ENCODE results near the gene SMG1.
A peak's percentile ranks its signal among the peaks of the same experiment; 100 is the strongest.
"Not testable (repeated sequence)": the region's sequence is repeated elsewhere in the genome, so short reads cannot be mapped to it uniquely, and the experiment has no call there.

The SMG1 gene

GRCh38 chr16:18925986-18926865 lies at the start of gene SMG1:
SMG1 (minus strand) TSS chr16:18926408; CDS start chr16:18926041, 367 bp downstream.
- DNase-seq (ENCODE audit: low read depth, low spot score), result peak; percentile 63

DNA sequence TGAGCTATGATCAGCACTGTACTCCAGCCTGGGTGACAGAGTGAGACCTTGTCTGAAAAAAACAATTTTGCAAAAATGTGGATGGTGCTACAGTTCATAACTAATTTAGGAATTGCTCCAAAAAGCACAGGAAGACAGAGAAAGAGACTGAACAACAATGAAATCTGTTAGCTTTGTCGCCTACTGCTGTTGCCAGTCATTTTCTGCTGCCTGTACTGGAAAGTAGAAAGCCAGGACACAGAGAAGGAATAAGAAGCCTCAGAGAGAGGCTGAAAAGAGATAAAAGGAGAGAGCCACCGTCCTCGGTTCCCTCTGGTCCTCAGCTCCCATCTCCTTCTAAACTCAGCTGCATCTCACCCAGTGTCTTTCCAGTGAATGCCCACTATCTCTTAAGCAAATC lies 48.9 kb upstream of the SMG1 start:
- DNase-seq (ENCODE audit: low read depth, low spot score), result no peak

DNA sequence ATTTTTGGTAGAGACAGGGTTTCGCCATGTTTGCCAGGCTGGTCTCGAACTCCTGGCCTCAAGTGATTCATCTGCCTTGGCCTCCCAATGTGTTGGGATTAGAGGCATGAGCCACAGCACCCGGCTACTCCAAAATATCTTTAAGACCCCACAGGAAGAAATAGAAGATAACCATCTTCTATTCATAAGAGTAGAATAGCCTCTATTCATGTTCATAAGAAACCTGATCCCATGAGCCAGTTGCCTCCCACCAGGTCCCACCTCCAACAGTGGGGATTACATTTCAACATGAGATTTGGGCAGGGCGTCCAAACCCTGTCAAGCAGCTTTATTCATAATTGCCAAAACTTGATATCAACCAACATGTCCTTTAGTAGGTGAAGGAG lies 43.6 kb upstream of the SMG1 start:
- DNase-seq (ENCODE audit: low read depth, low spot score), result no peak

DNA sequence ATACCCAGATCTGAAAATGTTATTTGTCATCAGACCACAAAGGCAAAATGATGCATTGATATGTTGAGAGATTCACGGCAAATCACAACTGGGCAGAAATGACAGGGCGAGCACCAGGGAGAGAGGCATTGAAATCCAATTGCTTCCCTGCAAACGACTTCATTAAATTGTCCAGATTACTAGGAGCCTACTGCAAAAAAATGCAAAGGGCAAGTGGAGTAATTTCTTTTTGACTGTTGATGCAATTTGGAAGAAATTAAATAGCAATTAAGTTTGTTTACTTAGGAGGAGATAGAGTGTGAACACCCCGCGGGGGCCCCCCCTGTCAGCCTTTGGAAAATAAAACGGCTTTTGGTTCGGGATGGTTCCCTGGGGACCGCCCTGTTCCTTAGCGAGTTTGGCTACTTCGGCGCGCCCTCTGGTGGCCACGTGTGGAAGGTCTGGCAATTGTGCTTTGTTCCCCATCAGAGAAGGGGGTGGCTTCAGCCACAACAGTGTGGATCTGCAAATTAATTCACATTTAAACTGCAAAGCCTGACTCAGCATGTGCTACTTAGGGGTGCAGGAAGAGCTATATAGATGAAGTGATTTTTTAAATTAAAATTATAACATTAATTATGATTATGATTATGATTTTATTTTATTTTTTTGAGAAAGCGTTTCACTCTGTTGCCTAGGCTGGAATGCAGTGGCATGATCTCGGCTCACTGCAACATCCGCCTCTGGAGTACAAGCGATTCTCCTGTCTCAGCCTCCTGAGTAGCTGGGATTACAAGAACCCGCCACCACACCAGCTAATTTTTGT lies 43.0 kb upstream of the SMG1 start:
- no peak for DNase-seq (ENCODE audit: low read depth, low spot score)

DNA sequence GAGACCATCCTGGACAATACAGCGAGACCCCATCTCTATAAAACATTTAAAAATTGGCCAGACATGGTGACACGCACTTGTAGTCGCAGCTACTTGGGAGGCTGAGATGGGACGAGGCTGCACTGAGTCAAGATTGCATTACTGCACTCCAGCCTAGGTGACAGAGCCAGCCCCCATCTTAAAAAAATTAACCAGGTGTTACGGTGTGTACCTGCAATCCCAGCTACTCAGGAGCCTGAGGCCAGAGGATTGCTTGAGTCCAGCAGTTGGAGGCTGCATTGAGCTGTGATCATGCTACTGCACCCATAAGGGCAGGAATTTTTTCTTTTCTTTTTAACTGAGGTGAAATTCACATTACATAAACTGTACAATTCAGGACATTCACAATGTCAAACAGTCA lies 40.6 kb upstream of the SMG1 start:
- no peak for DNase-seq (ENCODE audit: low read depth, low spot score)

- DNase-seq (ENCODE audit: low read depth, low spot score), result no peak
Measured at GRCh38 chr16:18965555-18965954, 39.3 kb upstream of the SMG1 start.

GRCh38 chr16:18959031-18959505 lies 32.9 kb upstream of the SMG1 start:
- DNase-seq (ENCODE audit: low read depth, low spot score), result no peak

- DNase-seq (ENCODE audit: low read depth, low spot score), result no peak
Measured at GRCh38 chr16:18958621-18959029, 32.4 kb upstream of the SMG1 start.

- DNase-seq (ENCODE audit: low read depth, low spot score), result not testable (repeated sequence)
Measured at GRCh38 chr16:18956658-18957241, 30.5 kb upstream of the SMG1 start.

GRCh38 chr16:18955874-18956580 lies 29.8 kb upstream of the SMG1 start:
- not testable (repeated sequence) for DNase-seq (ENCODE audit: low read depth, low spot score)

- no peak for DNase-seq (ENCODE audit: low read depth, low spot score)
Measured at GRCh38 chr16:18953547-18953946, 27.3 kb upstream of the SMG1 start.

- DNase-seq (ENCODE audit: low read depth, low spot score), result no peak
Measured at GRCh38 chr16:18950469-18951185, 24.4 kb upstream of the SMG1 start.

DNA sequence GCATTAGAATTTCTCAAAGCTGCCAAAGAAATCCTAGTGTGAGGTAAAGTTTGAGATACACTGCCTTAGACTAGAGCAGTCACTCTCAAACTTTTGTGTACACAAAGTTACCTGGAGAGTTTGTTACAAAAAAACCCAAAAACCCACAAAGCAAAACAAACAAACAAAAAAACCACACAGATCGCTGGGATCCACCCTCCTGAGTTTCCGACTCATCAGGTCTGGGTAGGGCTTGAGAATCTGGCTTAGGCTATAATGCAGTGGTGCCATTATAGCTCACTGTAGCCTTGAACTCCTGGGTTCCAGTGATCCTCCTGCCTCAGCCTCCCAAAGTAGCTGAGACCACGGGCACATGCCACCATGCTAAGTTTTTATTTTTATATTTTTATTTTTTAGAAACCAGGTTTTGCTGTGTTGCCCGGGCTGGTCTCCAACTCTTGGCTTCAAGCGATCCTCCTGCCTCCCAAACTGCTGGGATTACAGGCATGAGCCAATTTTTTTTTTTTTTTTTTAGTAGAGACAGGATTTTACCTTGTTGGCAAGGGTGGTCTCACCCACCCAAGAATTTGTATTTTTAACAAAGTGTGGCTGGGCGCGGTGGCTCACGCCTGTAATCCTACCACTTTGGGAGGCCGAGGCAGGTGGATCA lies 22.3 kb upstream of the SMG1 start:
- no peak for DNase-seq (ENCODE audit: low read depth, low spot score)

- no peak for DNase-seq (ENCODE audit: low read depth, low spot score)
Measured at GRCh38 chr16:18945233-18945632, 19.0 kb upstream of the SMG1 start.

DNA sequence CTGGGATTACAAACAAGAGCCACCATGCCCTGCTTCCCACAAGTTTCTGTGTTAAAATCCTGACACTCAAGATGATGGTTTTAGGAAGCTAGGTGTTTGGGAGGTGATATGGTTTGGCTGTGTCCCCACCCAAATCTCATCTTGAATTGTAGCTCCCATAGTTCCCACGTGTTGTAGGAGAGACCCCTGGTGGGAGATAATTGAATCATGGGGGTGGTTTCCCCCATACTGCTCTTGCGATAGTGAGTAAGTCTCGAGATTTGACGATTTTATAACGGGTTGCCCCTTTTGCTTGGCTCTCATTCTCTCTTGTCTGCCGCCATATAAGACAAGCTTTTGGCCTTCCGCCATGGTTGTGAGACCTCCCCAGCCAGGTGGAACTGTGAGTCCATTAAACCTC lies 17.2 kb upstream of the SMG1 start:
- no peak for DNase-seq (ENCODE audit: low read depth, low spot score)

DNA sequence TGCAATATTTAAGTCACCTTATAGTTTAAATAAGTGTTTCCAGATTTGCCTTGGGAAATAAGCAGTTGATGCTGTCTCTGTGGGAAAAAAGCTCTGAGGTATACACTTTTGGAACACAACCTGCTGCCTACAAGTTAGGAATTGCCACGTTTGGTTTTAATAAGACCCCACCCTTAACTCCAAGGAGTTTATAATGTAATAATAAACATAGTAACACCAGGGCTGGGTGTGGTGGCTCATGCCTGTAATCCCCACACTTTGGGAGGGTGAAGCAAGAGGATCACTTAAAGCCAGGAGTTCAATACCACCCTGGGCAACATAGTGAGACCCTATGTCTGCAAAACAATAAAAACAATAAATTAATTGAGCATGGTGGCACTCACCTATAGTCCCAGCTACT lies 15.9 kb upstream of the SMG1 start:
- no peak for DNase-seq (ENCODE audit: low read depth, low spot score)

DNA sequence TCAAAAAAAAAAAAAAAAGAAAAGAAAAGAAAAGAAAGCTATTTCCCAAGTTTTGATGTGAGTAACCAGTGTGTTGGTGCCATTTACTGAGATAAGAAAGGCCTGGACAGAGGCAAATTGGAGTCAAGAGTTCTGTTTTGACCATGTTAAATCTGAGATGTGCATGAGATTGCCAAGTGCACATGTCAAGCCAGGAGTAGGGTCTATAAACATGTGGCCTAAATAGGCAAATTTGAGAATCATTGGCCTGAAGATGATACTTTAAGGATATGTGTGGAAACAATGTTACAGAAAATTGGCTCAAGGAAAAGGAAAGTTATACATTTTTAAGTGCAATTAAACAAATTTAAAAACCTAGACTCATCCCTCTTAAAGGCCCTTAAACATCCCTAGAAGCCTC lies 15.3 kb upstream of the SMG1 start:
- no peak for DNase-seq (ENCODE audit: low read depth, low spot score)

DNA sequence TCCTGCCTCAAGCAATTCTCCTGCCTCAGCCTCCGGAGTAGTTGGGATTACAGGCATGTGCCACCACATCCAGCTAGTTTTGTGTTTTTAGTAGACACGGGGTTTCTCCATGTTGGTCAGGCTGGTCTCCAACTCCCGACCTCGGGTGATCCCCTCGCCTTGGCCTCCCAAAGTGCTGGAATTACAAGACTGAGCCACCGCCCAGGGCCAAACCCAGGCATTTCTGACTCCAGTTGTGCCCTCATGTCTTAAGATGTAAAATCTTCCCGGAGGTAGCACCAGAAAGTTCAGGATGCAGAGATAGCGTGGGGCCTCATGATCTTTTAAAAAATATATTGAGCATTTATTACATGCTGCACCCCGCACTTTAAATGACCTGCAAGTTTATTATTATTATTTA lies 12.8 kb upstream of the SMG1 start:
- DNase-seq (ENCODE audit: low read depth, low spot score), result no peak

DNA sequence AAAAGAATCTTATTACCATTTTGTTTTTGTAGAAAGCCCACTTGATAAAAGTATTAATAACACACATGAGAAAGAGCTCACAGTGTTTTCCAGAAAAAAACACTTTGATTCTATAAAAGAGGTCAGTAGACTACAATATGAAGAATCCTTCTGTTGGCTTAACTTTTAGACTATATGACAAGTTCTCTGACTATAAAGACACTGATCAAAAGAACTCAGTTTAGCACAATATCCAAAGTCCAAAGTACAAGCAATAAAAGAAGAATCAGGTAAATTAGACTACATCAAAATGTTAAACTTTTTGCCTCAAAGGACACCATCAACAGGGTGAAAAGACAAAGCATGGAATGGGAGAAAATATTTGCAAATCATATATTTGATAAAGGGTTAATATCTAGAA lies 11.2 kb upstream of the SMG1 start:
- DNase-seq (ENCODE audit: low read depth, low spot score), result no peak

DNA sequence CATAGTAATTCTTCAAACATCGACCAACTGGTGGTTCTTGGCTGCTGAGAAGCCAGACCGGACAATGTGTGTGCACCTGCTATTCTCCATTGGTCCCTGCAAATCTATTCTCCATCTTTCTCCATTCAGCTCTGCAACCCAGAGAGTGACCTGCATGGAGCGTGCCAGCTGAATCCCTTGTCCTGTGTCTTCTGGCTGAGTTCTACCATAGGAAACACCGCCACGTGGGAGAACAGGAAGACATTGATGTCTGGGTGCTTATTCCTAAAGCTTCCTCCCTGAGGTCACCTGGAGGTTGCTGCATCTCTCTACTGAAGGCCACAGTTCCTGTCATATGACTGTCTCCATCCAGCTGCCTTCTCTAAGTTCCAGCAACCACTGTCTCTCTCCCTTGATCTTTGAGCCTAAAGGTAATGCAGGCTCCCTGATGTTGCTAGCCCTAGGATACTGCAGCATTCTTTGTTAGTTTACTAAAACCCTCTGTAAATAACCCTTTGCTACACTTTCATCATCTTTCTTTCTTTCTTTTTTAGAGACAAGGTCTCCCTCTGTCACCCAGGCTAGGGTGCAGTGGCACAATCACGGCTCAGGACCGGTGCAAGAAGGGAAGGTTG lies 10.6 kb upstream of the SMG1 start:
- DNase-seq (ENCODE audit: low read depth, low spot score), result no peak
